GM19463 (cell line): ENCODE data around the gene PRR30.
"Not testable (repeated sequence)": the region's sequence is repeated elsewhere in the genome, so short reads cannot be mapped to it uniquely, and the experiment has no call there.

Experiments
- ATAC-seq: cut with Tn5 transposase; IDR thresholded peaks from one replicate; pipeline ENCODE4 v1.9.1; 2021; ENCODE audit warnings: mild to moderate bottlenecking, moderate library complexity; ENCODE audit not compliant: unreplicated experiment

Gene PRR30

GRCh38 chr2:27130396-27130795, 8.8 kb downstream of the PRR30 start:
- ATAC-seq, result no peak

GRCh38 chr2:27128668-27129571, 10.3 kb downstream of the PRR30 start:
- ATAC-seq, result no peak

- no peak for ATAC-seq
Measured at GRCh38 chr2:27127883-27128667, 11.1 kb downstream of the PRR30 start.

DNA sequence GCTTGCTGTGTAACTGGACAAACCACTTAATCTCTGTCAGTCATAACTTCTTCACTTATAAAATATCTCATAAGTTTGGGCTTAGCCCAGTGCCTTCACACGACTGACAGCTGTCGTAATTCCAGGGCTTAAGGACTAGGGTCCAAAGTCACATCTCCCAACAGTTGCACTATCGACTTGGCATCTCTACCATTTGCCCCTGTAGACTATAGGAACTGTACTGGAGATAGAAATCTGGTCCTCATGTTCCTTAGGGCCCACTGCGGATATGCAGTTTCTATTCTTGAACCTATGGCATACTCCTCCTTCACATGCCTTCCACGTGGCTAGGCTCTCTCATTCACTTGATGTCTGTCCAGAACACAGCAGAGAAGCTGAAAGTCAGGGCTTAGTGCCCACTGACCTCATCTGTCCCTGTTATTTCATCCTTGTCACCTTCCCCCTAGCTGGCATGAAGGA, 12.9 kb downstream of the PRR30 start:
- no peak for ATAC-seq

DNA sequence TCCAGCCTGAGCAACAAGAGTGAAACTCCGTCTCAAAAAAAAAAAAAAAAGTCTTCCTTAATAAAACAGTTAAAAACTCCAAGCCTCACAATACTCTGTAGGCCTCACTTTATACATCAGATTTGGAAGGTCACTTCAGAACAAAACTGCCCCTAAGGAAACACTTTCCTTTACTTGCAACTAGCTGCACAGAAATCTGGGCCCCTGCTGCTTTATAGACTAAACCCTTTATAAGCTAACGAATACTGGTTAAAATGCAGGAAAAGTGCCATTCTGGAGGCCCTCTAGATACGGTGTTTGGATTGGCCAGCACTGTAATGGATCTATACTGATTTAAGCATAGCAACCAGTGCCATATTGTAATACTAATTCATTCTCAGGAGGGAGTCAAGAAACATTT, 14.1 kb downstream of the PRR30 start:
- no peak for ATAC-seq

GRCh38 chr2:27123302-27124150, 15.7 kb downstream of the PRR30 start, which contains the start of gene ABHD1:
TSS of gene ABHD1 (plus strand) at chr2:27123815. CDS start at chr2:27123949, 134 bp downstream.
- peak; percentile 56 for ATAC-seq

DNA sequence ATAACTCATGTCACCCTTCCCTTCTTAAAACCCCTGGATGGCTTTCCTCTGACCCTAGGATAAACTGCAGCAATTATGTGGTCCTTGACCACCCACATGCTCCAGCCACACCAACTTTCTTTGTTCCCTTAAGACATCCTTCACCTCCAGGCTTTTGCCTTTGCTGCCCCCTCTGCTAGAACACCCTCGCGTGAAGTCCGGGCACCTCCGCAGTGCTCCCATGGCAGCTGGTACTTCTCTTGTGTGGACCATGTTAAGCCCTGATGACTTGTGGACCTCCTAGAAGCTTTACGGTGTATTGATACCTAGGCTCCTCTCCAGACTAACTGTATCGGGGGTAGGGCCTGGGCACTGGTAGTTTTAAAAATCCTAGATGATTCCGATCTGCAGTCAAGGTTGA, 16.4 kb downstream of the PRR30 start:
- ATAC-seq, result no peak

GRCh38 chr2:27121906-27122305, 17.3 kb downstream of the PRR30 start:
- ATAC-seq, result no peak

- ATAC-seq, result not testable (repeated sequence)
Measured at GRCh38 chr2:27119330-27119670, 19.9 kb downstream of the PRR30 start.

DNA sequence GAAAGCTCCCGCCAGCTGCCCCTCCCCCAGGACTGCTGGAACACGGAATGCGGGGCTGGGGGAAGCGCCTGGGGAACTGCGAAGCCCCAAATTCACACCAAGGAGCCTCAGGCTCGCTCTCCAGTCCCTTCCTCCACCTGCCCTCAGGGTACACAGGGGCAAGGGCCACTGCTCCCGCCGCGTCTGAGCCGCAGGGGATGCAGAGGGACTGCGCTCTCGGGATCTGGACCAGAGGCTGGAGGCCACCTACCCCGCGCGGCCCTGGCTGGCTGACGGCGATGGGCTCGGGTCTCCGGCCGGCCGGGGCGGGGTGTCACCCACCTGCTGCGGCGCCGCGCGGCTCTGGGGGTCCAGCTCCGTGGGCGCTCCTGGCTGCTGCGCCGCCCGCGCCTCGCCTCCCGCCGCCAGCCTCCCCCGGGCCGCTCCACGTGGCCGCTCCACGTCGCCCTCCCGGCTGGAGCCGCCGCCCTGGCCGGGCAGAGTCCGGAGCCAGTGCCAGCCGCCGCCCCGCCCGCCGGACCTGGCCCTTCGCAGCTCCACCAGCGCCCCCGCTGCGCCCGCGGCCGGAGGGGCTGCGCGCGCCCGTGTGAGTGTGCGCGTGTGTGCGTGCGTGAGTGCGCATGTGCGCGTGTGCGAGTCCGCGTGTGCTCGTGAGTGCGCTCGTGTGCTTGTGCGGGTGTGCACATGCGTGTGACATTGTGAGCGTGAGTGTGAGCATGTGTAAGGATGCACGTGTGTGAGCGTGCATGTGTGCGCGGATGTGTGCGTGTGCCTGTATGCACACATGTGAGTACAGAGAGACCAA, 20.5 kb downstream of the PRR30 start, which contains the start of gene CGREF1:
Gene CGREF1, minus strand, starts transcription at position 604 of the 805 bp plus-strand sequence. CDS start 14,762 bp downstream, outside the sequence.
- no peak for ATAC-seq

DNA sequence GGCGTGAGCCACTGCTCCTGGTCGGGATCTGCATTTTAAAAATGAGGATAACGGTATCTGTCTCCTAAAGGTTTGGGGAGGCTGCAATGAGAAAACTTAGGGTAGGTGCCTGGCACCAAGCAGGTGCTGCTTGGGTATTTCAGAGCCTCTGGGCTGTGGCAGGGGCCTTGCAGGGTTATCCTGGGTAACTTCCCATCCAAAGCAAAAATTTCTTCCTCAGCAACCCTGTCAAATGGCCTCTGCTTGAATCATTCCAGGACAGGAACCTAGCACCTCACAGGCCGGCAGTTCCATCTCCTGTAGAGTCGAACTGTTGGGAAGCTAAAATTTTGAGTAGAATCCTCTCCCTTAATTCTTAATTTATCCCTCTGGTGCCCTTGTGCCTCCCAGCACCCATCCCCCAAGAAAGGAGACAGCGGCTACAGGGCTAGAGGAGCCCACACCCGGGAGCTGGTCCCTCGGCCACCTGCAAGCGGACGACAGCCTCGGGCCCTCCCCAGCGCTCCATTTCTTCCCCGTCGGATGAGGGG, 21.1 kb downstream of the PRR30 start:
- no peak for ATAC-seq

- no peak for ATAC-seq
Measured at GRCh38 chr2:27115519-27115918, 23.7 kb downstream of the PRR30 start.

GRCh38 chr2:27111392-27112078, 27.7 kb downstream of the PRR30 start:
- ATAC-seq, result not testable (repeated sequence)

DNA sequence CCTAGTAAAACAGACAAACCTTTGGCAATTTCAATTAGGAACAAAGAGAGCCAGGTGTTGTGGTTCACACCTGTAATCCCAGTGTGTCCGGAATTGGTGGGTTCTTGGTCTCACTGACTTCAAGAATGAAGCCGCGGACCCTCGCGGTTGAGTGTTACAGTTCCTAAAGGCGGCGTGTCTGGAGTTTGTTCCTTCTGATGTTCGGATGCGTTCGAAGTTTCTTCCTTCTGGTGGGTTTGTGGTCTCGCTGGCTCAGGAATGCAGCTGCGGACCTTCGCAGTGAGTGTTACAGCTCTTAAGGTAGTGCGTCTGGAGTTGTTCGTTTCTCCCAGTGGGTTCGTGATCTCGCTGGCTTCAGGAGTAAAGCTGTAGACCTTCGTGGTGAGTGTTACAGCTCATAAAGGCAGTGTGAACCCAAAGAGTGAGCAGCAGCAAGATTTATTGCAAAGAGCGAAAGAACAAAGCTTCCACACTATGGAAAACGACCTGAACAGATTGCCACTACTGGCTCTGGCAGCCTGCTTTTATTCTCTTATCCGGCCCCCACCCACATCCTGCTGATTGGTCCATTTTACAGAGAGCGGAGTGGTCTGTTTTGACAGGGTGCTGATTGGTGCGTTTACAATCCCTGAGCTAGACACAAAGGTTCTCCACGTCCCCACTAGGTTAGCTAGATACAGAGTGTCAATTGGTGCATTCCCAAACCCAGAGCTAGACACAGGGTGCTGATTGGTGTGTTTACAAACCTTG, 28.4 kb downstream of the PRR30 start:
- ATAC-seq, result not testable (repeated sequence)

- ATAC-seq, result no peak
Measured at GRCh38 chr2:27109083-27109482, 30.1 kb downstream of the PRR30 start.

DNA sequence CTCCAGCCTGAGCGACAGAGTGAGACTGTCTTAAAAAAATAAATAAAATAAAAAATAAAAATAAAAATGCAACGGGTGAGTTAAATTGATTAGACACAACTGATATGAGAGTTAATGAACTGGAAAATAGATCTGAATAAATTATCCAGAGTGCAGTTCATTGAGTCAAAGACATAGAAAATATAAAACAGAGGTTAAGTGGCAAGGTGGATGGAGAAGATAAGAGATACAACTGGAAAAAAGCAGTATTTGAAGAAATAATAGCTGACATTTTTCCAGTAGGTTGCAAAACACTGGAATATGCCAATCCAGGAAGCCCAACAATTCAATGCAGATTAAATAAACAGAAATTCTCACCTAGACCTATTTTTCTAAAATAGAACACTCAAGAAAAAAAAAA, 31.0 kb downstream of the PRR30 start:
- ATAC-seq, result no peak

DNA sequence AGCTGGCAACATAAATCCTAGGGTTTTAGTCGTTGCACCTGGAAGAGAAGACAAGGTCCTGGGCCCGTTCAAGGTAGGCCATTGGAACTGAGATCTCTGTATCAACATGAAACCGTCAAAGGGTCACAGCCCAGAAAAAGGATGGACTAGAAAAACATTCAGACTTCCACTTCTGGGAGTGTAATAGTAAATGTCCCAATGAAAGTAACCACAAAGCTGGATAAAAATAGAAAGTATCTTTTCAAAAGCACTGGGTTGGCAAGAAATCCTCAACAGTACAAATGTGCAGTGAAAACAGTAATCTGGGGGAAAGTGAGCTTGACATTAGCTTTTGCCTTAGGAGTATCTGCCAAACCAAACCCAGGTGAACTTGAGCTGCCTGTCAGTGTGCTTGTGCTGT, 33.2 kb downstream of the PRR30 start:
- no peak for ATAC-seq

DNA sequence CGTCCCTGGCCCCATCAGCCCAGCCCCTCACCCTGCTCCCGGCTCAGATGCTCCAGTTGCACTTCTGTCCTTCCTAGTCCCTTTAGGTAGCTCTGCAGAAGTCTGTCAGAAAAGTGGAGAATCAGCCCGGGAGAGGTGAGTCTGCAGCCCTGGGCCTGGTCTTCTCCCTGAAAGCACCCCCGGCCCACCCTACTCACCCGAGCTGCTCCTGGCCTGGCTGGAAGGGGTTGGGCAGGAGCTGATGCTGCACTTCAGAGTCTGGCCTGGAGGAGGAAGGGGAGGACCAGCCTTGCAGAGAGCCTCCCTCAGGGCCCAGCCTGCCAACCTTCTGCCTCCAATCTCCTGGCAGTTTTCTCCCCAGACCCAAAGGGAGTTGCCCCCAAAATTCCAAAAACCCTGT, 36.9 kb downstream of the PRR30 start:
- no peak for ATAC-seq
